Neural progenitor cell (in vitro differentiated cells): ENCODE results near the gene MAD1L1. TPM values are rescaled to one million over a fixed set of nuclear protein-coding genes. Genes with fewer than 3 reads are reported as not detected.

ENCODE experiments used
- DNase-seq: peaks from one replicate; pipeline ENCODE4 v3.0.0-alpha.2; 2016; ENCODE audit warnings: low spot score
- H2AFZ ChIP-seq: fragments of 200-600 bp; sonication (generic); replicated peaks from 2 replicates; pipeline ENCODE4 v1.6.1; 2016; ENCODE audit warnings: antibody characterized with exemption
- H3F3A ChIP-seq: fragments of 200-600 bp; sonication (generic); 2 replicates; pipeline ENCODE4 v1.6.1; 2016; ENCODE audit warnings: antibody characterized with exemption, low read depth
- H3K27ac ChIP-seq: fragments of 200-600 bp; sonication (generic); 2 replicates; pipeline ENCODE4 v1.5.1; 2016; ENCODE audit warnings: mild to moderate bottlenecking
- H3K27me3 ChIP-seq: fragments of 200-600 bp; sonication (generic); 2 replicates; pipeline ENCODE4 v1.6.1; 2016; ENCODE audit warnings: mild to moderate bottlenecking, moderate library complexity
- H3K36me3 ChIP-seq: fragments of 200-600 bp; sonication (generic); 2 replicates; pipeline ENCODE4 v1.5.1; 2016
- H3K4me1 ChIP-seq: fragments of 200-600 bp; sonication (generic); 2 replicates; pipeline ENCODE4 v1.6.1; 2016; ENCODE audit warnings: mixed run types
- H3K4me2 ChIP-seq: fragments of 200-600 bp; sonication (generic); 2 replicates; pipeline ENCODE4 v1.6.1; 2016
- H3K4me3 ChIP-seq: fragments of 200-600 bp; sonication (generic); 2 replicates; pipeline ENCODE4 v1.5.1; 2016
- H3K79me2 ChIP-seq: fragments of 200-600 bp; sonication (generic); 2 replicates; pipeline ENCODE4 v1.6.1; 2016; ENCODE audit warnings: low read depth
- H3K9ac ChIP-seq: fragments of 200-600 bp; sonication (generic); 2 replicates; pipeline ENCODE4 v1.6.1; 2016
- H3K9me3 ChIP-seq: fragments of 200-600 bp; sonication (generic); 2 replicates; pipeline ENCODE4 v1.5.1; 2016; ENCODE audit warnings: low read depth
- H4K20me1 ChIP-seq: fragments of 200-600 bp; sonication (generic); 2 replicates; pipeline ENCODE4 v1.6.1; 2016; ENCODE audit warnings: low read depth
- H3K27ac Mint-ChIP-seq: 3 replicates; pipeline ENCODE4 v1.8.0; 2021; ENCODE audit warnings: mixed read lengths
- H3K27me3 Mint-ChIP-seq: 2 replicates; pipeline ENCODE4 v1.8.0; 2022; ENCODE audit warnings: low read depth, mild to moderate bottlenecking, inconsistent platforms, moderate library complexity, mixed read lengths; ENCODE audit not compliant: insufficient read depth
- H3K36me3 Mint-ChIP-seq: 3 replicates; pipeline ENCODE4 v1.8.0; 2021; ENCODE audit warnings: mixed read lengths
- H3K4me1 Mint-ChIP-seq: 3 replicates; pipeline ENCODE4 v1.8.0; 2021; ENCODE audit warnings: mixed read lengths
- H3K4me3 Mint-ChIP-seq: 3 replicates; pipeline ENCODE4 v1.8.0; 2021; ENCODE audit warnings: mild to moderate bottlenecking, moderate library complexity, mixed read lengths
- H3K9me3 Mint-ChIP-seq: 3 replicates; pipeline ENCODE4 v1.8.0; 2020; ENCODE audit warnings: mixed read lengths
- CTCF ChIP-seq: fragments of 200-600 bp; sonication (generic); IDR thresholded peaks from 2 replicates; pipeline ENCODE4 v1.5.1; 2017; ENCODE audit warnings: antibody characterized with exemption, mild to moderate bottlenecking
- EZH2 ChIP-seq: fragments of 200-600 bp; sonication (generic); IDR thresholded peaks from 2 replicates; pipeline ENCODE4 v1.6.1; 2017; ENCODE audit warnings: antibody characterized with exemption, mild to moderate bottlenecking, moderate library complexity
- EZH2phosphoT487 ChIP-seq: fragments of 200-600 bp; sonication (generic); IDR thresholded peaks from 2 replicates; pipeline ENCODE4 v1.6.1; 2017; ENCODE audit warnings: antibody characterized with exemption
- total RNA-seq: library from RNA; depleted of rRNA; stranded (reverse); fragments of >200 nt; gene quantifications from 2 replicates; pipeline ENCODE4 v1.2.3, GENCODE V29; 2015; ENCODE audit warnings: low replicate concordance

MAD1L1 gene
- total RNA-seq, 1 donor from 2014 or later: 23.7 TPM

GRCh38 chr7:2257046-2257551 is 24.4 kb upstream of the MAD1L1 start:
- Histone ChIP-seq H3K27ac (no peak overlapping the region), H3K36me3 (no peaks in the 10 kb centered on the region), H3K9ac (no peak overlapping the region), H3K4me1 (no peaks in the 10 kb centered on the region), H3K4me3 (no peak overlapping the region), H2AFZ (no peak overlapping the region), H4K20me1 (no peaks in the 10 kb centered on the region), H3K27me3 (no peaks in the 10 kb centered on the region), H3K79me2 (no peaks in the 10 kb centered on the region), H3K4me2 (no peak overlapping the region), H3F3A (no peaks in the 10 kb centered on the region), H3K9me3 (no peaks in the 10 kb centered on the region)
- DNase-seq: no peak
- Mint-ChIP-seq H3K27me3 (peaks cover 9% of the 10 kb centered on the region), H3K4me3 (no peak overlapping the region), H3K9me3 (no peaks in the 10 kb centered on the region), H3K4me1 (no peaks in the 10 kb centered on the region), H3K27ac (no peak overlapping the region), H3K36me3 (peaks cover 7% of the 10 kb centered on the region)
- TF ChIP-seq CTCF (no peak), EZH2 (no peak), EZH2phosphoT487 (no peak)

- H3K4me2 ChIP-seq: no peak overlapping the region
- no peaks in the 10 kb centered on the region for H3K79me2 ChIP-seq
- no peaks in the 10 kb centered on the region for H3K36me3 ChIP-seq
- H3K27me3 ChIP-seq: no peaks in the 10 kb centered on the region
- Mint-ChIP-seq H3K36me3 (peaks cover 7% of the 10 kb centered on the region), H3K9me3 (no peaks in the 10 kb centered on the region), H3K4me1 (no peaks in the 10 kb centered on the region), H3K4me3 (no peak overlapping the region), H3K27ac (no peak overlapping the region), H3K27me3 (peaks cover 8% of the 10 kb centered on the region)
- H3K9ac ChIP-seq: no peak overlapping the region
- H3K4me3 ChIP-seq: no peak overlapping the region
- no peak overlapping the region for H2AFZ ChIP-seq
- H3K27ac ChIP-seq: no peak overlapping the region
- no peaks in the 10 kb centered on the region for H3K9me3 ChIP-seq
- TF ChIP-seq CTCF: no peak
- no peak for TF ChIP-seq EZH2
- TF ChIP-seq EZH2phosphoT487: no peak
- no peak for DNase-seq
- no peaks in the 10 kb centered on the region for H4K20me1 ChIP-seq
- no peaks in the 10 kb centered on the region for H3F3A ChIP-seq
- H3K4me1 ChIP-seq: no peaks in the 10 kb centered on the region
These were observed 23.7 kb upstream of the MAD1L1 start for GRCh38 chr7:2256306-2257045.

DNA sequence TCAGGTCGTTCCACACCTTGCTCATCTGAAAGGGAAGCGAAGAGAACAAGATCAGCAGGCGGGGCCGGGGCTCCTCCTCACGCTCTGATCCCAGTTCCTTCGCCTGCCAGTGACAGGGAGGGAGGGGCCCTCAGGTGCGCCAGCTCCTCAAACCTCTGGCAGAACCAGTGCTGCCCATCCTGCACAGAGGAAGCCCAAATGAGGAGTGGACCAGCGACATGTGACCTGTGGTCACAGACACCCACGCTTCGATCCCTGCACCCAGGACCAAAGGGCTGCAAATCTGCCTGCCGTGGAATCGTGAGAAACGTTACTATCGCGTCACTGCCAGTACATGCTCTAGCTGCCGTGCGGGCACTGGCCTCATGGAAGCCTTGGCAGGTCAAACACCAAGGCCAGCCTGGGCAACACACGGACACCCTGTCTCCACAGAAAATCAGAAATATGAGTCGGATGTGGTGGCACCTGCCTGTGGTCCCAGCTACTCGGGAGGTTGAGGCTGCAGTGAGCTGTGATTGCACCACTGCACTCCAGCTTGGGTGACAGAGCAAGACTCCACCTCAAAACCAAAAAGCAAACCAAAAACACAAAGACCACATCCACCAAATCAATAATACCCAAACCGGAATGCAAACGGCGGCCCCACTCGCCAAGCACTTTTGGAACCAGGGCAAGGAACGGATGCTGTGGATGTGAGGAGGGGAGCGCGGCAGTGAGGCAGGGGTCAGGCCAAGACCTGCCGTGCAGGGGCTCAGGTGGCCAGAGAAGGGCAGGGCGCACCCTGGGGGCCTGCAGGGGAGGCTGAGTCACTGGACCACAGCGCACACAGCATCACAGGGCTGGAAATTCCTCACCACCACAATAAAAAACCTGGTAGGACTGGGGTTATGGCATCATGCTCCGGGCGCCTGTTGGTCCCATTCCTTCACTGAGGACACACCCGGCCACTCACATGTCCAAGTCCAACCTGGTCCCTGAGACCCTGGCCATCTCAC is 22.7 kb upstream of the MAD1L1 start:
- Histone ChIP-seq H3K9ac (no peak overlapping the region), H4K20me1 (no peaks in the 10 kb centered on the region), H3K36me3 (no peaks in the 10 kb centered on the region), H3K4me1 (no peaks in the 10 kb centered on the region), H3F3A (no peaks in the 10 kb centered on the region), H3K4me3 (no peak overlapping the region), H3K9me3 (no peaks in the 10 kb centered on the region), H3K27ac (no peak overlapping the region), H3K27me3 (no peaks in the 10 kb centered on the region), H3K79me2 (no peaks in the 10 kb centered on the region), H3K4me2 (no peak overlapping the region), H2AFZ (no peak overlapping the region)
- DNase-seq: no peak
- no peak for TF ChIP-seq CTCF
- TF ChIP-seq EZH2: no peak
- TF ChIP-seq EZH2phosphoT487: no peak
- H3K27me3 Mint-ChIP-seq: peaks cover 7% of the 10 kb centered on the region
- no peak overlapping the region for H3K4me3 Mint-ChIP-seq
- H3K27ac Mint-ChIP-seq: peak overlapping the region; percentile 14
- H3K9me3 Mint-ChIP-seq: no peaks in the 10 kb centered on the region
- H3K4me1 Mint-ChIP-seq: no peaks in the 10 kb centered on the region
- peaks cover 9% of the 10 kb centered on the region for H3K36me3 Mint-ChIP-seq
